Pancreas (tissue), 10 donors: ENCODE measurements around the gene KCTD21. TPM values are rescaled to one million over a fixed set of nuclear protein-coding genes. Genes with fewer than 3 reads are reported as not detected.

Experiments used
- ATAC-seq, 4 donors: fragments of 200-7000 bp; cut with Tn5 transposase; one replicate each; pipeline versions ENCODE4 v1.8.0 to v1.9.1; 2020; ENCODE audit warnings: mild to moderate bottlenecking in 4 of 4, moderate library complexity in 4 of 4
- DNase-seq, 6 donors: peaks; one replicate each; pipeline ENCODE4 v3.0.0-alpha.2; 2020
- FAIRE-seq: peaks from 2 replicates; lab custom pipeline; 2012; peaks lifted over from hg19 to GRCh38; lab: Jason Lieb, UNC
- H3K27ac ChIP-seq, 4 donors: fragments of 200-600 bp; sonication (generic); 1 replicate in 3 of 4; 2 replicates in 1 of 4; pipeline versions ENCODE4 v1.5.0 to v1.8.0; 2020
- H3K27me3 ChIP-seq, 4 donors: fragments of 200-600 bp; one replicate each; pipeline ENCODE4 v1.8.0; 2021
- H3K36me3 ChIP-seq, 3 donors: fragments of 200-600 bp; sonication (generic) in 1 of 3; one replicate each; pipeline versions ENCODE4 v1.5.0 to v1.8.0; 2020 to 2021
- H3K4me1 ChIP-seq, 3 donors: fragments of 200-600 bp; one replicate each; pipeline ENCODE4 v1.8.0; 2021
- H3K4me3 ChIP-seq, 4 donors: fragments of 200-600 bp; sonication (generic) in 2 of 4; one replicate each; pipeline versions ENCODE4 v1.5.0 to v1.8.0; 2020 to 2021
- H3K9me3 ChIP-seq, 4 donors: fragments of 200-600 bp; one replicate each; pipeline ENCODE4 v1.8.0; 2021
- WGBS, 2 donors: extraction: QIAGEN DNeasy Blood & Tissue Kit; methylation state at CpG; one replicate each; pipeline ENCODE4 v1.1.7; 2013; 5-methylcytosine and 5-hydroxymethylcytosine counted together
- intact Hi-C, 3 donors: fragments of 100-400 bp; cut with DNase I; formaldehyde crosslinking; loops; one replicate each; pipeline versions ENCODE4 v1.11.1 to v1.14.2; 2022
- polyA plus RNA-seq, 2 donors: library from polyadenylated mRNA; stranded (reverse); fragments of 200-250 nt; gene quantifications; one replicate each; pipeline ENCODE4 v1.2.3, GENCODE V29; 2013
- total RNA-seq, 6 donors: library from RNA; stranded (reverse); fragmentation: NEBNext Ultra II Directional in 4 of 6; extraction: Animal tissue kit (Norgen Biotek cat#: 25700) in 4 of 6; gene quantifications; one replicate each; pipeline versions ENCODE4 v1.2.1 to v1.2.4, GENCODE V29; 2021 to 2023
- TF ChIP-seq, protein P1 (sequence below), 4 donors: fragments of 200-600 bp; sonication (generic) in 3 of 4; IDR thresholded peaks; one replicate each; pipeline versions ENCODE4 v1.5.0 to v1.8.0; 2021; ENCODE audit warnings: antibody characterized with exemption in 4 of 4
- donor health status: healthy with polysubstance abuse.
- donor health status: DM: no; HTN: no; CAD: no; lungs with moderate emphysema.
- donor health status: DM: no; HTN: no; CAD: no.
- donor health status: control.
- donor health status: control.
- donor health status: Bipolar disorder and iron deficiency.
- donor health status: DM: yes; HTN: yes; CAD: no.
- donor health status: DM: no; HTN: no; CAD: no.
- donor health status: DM: no; HTN: no; CAD: no.
- donor health status: DM: yes; HTN: yes; CAD: no.

Gene KCTD21
- total and polyA plus RNA-seq, 8 donors, result 1.9 to 4.8 (median 2.7) TPM

- ATAC-seq (no peak), FAIRE-seq (no peak), DNase-seq (peak in 1 of 6 donors; percentile 30)
- intact Hi-C loops, result no loop called here
- no peaks in the 10 kb centered on the region for H3K27me3 ChIP-seq
- no peak overlapping the region for H3K4me3 ChIP-seq
- H3K9me3 ChIP-seq, result no peaks in the 10 kb centered on the region
- WGBS, 2 donors, result 86 to 87% methylated on average over 14 of the region's 14 CpGs
- H3K27ac ChIP-seq, result peak overlapping the region in 1 of 4 donors; percentile 17
- TF ChIP-seq, protein P1, sequence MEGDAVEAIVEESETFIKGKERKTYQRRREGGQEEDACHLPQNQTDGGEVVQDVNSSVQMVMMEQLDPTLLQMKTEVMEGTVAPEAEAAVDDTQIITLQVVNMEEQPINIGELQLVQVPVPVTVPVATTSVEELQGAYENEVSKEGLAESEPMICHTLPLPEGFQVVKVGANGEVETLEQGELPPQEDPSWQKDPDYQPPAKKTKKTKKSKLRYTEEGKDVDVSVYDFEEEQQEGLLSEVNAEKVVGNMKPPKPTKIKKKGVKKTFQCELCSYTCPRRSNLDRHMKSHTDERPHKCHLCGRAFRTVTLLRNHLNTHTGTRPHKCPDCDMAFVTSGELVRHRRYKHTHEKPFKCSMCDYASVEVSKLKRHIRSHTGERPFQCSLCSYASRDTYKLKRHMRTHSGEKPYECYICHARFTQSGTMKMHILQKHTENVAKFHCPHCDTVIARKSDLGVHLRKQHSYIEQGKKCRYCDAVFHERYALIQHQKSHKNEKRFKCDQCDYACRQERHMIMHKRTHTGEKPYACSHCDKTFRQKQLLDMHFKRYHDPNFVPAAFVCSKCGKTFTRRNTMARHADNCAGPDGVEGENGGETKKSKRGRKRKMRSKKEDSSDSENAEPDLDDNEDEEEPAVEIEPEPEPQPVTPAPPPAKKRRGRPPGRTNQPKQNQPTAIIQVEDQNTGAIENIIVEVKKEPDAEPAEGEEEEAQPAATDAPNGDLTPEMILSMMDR (IDR thresholded peaks at IDR 0.05), result no peak
- H3K36me3 ChIP-seq, result no peaks in the 10 kb centered on the region
- peaks cover 16 to 49% (median 28%) of the 10 kb centered on the region in 3 donors for H3K4me1 ChIP-seq
These were observed 2.6 kb upstream of the KCTD21 start for GRCh38 chr11:78190871-78191538.

DNA sequence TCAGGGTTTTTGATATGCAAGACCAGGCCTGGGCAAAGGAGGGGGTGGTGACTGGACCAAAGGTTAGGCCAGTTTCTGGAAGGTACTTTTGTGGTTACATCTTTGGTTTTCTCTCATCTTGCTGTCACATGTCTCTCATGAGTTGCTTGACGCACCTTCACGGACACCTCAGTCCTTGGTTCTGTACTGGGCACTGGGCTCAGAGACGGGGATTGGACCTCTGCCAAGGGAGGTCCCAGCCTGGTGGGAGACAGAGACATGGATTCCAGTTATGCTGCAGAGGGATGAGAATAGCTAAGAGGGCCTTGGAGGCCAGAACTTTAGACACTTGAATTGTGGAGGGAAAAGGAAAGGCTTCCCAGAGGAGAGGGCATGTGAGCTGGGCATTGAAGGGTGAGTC is 1.9 kb upstream of the KCTD21 start:
- H3K4me1 ChIP-seq, result peaks cover 16 to 49% (median 28%) of the 10 kb centered on the region in 3 donors
- H3K4me3 ChIP-seq, result no peak overlapping the region
- no peak for FAIRE-seq
- WGBS, 2 donors, result 57 to 64% methylated on average over 3 of the region's 3 CpGs
- no peak overlapping the region for H3K27ac ChIP-seq
- H3K27me3 ChIP-seq, result no peaks in the 10 kb centered on the region
- H3K9me3 ChIP-seq, result no peaks in the 10 kb centered on the region
- TF ChIP-seq, protein P1 (IDR thresholded peaks at IDR 0.05), result no peak
- ATAC-seq, result no peak
- no peaks in the 10 kb centered on the region for H3K36me3 ChIP-seq
- DNase-seq, result no peak
- intact Hi-C loops, result no loop called here

DNA sequence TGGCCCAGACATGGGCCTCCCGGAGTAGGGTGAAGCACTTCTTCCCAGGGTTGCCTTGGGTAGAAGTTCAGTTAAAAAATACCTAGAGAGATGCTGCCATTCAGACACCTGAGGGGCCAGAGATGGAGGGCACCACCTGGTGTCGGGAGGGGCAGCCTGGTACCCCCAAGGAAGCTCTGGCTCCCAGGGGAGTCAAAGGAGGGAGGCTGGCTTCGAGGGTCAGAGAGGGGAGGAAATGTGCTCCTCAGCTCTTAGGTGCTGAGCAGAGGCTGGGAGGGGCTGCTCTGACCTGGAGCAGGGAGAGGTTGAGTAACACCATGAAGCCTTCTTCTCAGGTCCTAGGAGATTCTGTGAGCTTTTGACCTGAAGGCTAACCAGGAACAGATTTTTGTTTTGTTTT is 1.4 kb upstream of the KCTD21 start:
- Histone ChIP-seq H3K4me1 (peaks cover 16 to 49% (median 28%) of the 10 kb centered on the region in 3 donors), H3K27me3 (no peaks in the 10 kb centered on the region), H3K27ac (peak overlapping the region in 1 of 4 donors; percentile 44), H3K9me3 (no peaks in the 10 kb centered on the region), H3K36me3 (no peaks in the 10 kb centered on the region), H3K4me3 (peak overlapping the region in 3 of 4 donors; percentile 80 to 87 (median 83))
- TF ChIP-seq, protein P1 (IDR thresholded peaks at IDR 0.05), result no peak
- WGBS, 2 donors, result 37 to 38% methylated on average over 3 of the region's 3 CpGs
- FAIRE-seq (no peak), ATAC-seq (no peak), DNase-seq (peak in 1 of 6 donors; percentile 33)
- intact Hi-C loops, result no loop called here

GRCh38 chr11:78189174-78189724 is 823 bp upstream of the KCTD21 start:
- H3K4me1 ChIP-seq, result peaks cover 16 to 43% (median 27%) of the 10 kb centered on the region in 3 donors
- peak overlapping the region; percentile 80 to 87 (median 84) for H3K4me3 ChIP-seq
- H3K9me3 ChIP-seq, result no peaks in the 10 kb centered on the region
- no peaks in the 10 kb centered on the region for H3K27me3 ChIP-seq
- intact Hi-C loops, result no loop called here
- TF ChIP-seq, protein P1 (IDR thresholded peaks at IDR 0.05), result no peak
- peak overlapping the region; percentile 28 to 58 (median 50) for H3K27ac ChIP-seq
- 17 to 20% methylated on average over 18 of the region's 18 CpGs for WGBS, 2 donors
- H3K36me3 ChIP-seq, result no peaks in the 10 kb centered on the region
- ATAC-seq (no peak), DNase-seq (peak in 1 of 6 donors; percentile 61), FAIRE-seq (no peak)
